SK-N-SH treated with all-trans-retinoic acid at 6 μM for 48 hours (cell line): ENCODE results near the gene TOMM34.

Experiments
- ATAC-seq: fragments of 200-7000 bp; cut with Tn5 transposase; 3 replicates; pipeline ENCODE4 v1.9.1; 2020; ENCODE audit warnings: mild to moderate bottlenecking, moderate library complexity
- BACH2 ChIP-seq: fragments of 250-450 bp; sonication (Bioruptor Pico); IDR thresholded peaks from 2 replicates; pipeline ENCODE4 v1.9.0; 2021; ENCODE audit warnings: mild to moderate bottlenecking, borderline replicate concordance
- CREB5 ChIP-seq: fragments of 250-450 bp; sonication (Bioruptor Pico); IDR thresholded peaks from 2 replicates; pipeline ENCODE4 v1.5.1; 2020; ENCODE audit warnings: low read depth, mild to moderate bottlenecking, moderate library complexity
- CSDC2 ChIP-seq: fragments of 250-450 bp; sonication (Bioruptor Pico); IDR thresholded peaks from 2 replicates; pipeline ENCODE4 v1.5.0; 2020; ENCODE audit warnings: mild to moderate bottlenecking, moderate library complexity
- CSRNP3 ChIP-seq: fragments of 250-450 bp; sonication (Bioruptor Pico); IDR thresholded peaks from 2 replicates; pipeline ENCODE4 v1.5.1; 2021; ENCODE audit warnings: mild to moderate bottlenecking, moderate library complexity
- ESRRG ChIP-seq: fragments of 250-450 bp; sonication (Bioruptor Pico); IDR thresholded peaks from 2 replicates; pipeline ENCODE4 v1.6.1; 2021; ENCODE audit warnings: mild to moderate bottlenecking
- GLIS3 ChIP-seq: fragments of 250-450 bp; sonication (Bioruptor Pico); IDR thresholded peaks from 2 replicates; pipeline ENCODE4 v1.5.0; 2020; ENCODE audit warnings: mild to moderate bottlenecking, moderate library complexity
- ISL1 ChIP-seq: fragments of 250-450 bp; sonication (Bioruptor Pico); IDR thresholded peaks from 2 replicates; pipeline ENCODE4 v2.1.2; 2022; ENCODE audit warnings: mild to moderate bottlenecking, moderate library complexity
- OSR1 ChIP-seq: fragments of 250-450 bp; sonication (Bioruptor Pico); IDR thresholded peaks from 2 replicates; pipeline ENCODE4 v1.8.0; 2022; ENCODE audit warnings: moderate library complexity, mild to moderate bottlenecking, inconsistent platforms
- POU6F1 ChIP-seq: fragments of 250-450 bp; sonication (Bioruptor Pico); IDR thresholded peaks from 2 replicates; pipeline ENCODE4 v1.8.0; 2021; ENCODE audit warnings: low read depth, mild to moderate bottlenecking, moderate library complexity, borderline replicate concordance
- RARB ChIP-seq: fragments of 250-450 bp; sonication (Bioruptor Pico); IDR thresholded peaks from 2 replicates; pipeline ENCODE4 v1.8.0; 2021; ENCODE audit warnings: mild to moderate bottlenecking, moderate library complexity
- SNAI2 ChIP-seq: fragments of 250-450 bp; sonication (Bioruptor Pico); IDR thresholded peaks from 2 replicates; pipeline ENCODE4 v1.5.0; 2020; ENCODE audit warnings: mild to moderate bottlenecking, moderate library complexity
- TCF4 ChIP-seq: fragments of 250-450 bp; sonication (Bioruptor Pico); IDR thresholded peaks from 2 replicates; pipeline ENCODE4 v1.8.0; 2021; ENCODE audit warnings: mild to moderate bottlenecking, moderate library complexity, borderline replicate concordance
- TOX ChIP-seq: fragments of 250-450 bp; sonication (Bioruptor Pico); IDR thresholded peaks from 2 replicates; pipeline ENCODE4 v1.8.0; 2021; ENCODE audit warnings: mild to moderate bottlenecking, moderate library complexity, borderline replicate concordance
- ZC3H10 ChIP-seq: fragments of 250-450 bp; sonication (Bioruptor Pico); IDR thresholded peaks from 2 replicates; pipeline ENCODE4 v1.5.1; 2021; ENCODE audit warnings: mild to moderate bottlenecking, moderate library complexity
- ZFP3 ChIP-seq: fragments of 250-450 bp; sonication (Bioruptor Pico); IDR thresholded peaks from 2 replicates; pipeline ENCODE4 v1.5.0; 2020; ENCODE audit warnings: mild to moderate bottlenecking, moderate library complexity
- ZFP30 ChIP-seq: fragments of 450-650 bp; formaldehyde crosslinking; IDR thresholded peaks from 2 replicates; pipeline ENCODE4 v1.5.0; 2022; ENCODE audit warnings: mild to moderate bottlenecking, moderate library complexity
- ZNF8 ChIP-seq: fragments of 450-650 bp; formaldehyde crosslinking; IDR thresholded peaks from 2 replicates; pipeline ENCODE4 v1.5.0; 2020; ENCODE audit warnings: mild to moderate bottlenecking, moderate library complexity
- TF ChIP-seq, protein P1 (sequence below): fragments of 250-450 bp; sonication (Bioruptor Pico); IDR thresholded peaks from 2 replicates; pipeline ENCODE4 v1.5.0; 2020; ENCODE audit warnings: mild to moderate bottlenecking, moderate library complexity

The TOMM34 gene

GRCh38 chr20:44924541-44924940 lies 35.7 kb downstream of the TOMM34 start:
- no peak for ATAC-seq
- TF ChIP-seq TOX (CRISPR knock-in tag) (no peak), ISL1 (CRISPR knock-in tag) (no peak), CSDC2 (no peak), TCF4 (CRISPR knock-in tag) (no peak), CSRNP3 (no peak), SNAI2 (no peak), BACH2 (CRISPR knock-in tag) (no peak), ESRRG (CRISPR knock-in tag) (no peak), ZNF8 (CRISPR knock-in tag) (no peak), ZC3H10 (CRISPR knock-in tag) (no peak), POU6F1 (CRISPR knock-in tag) (no peak), CREB5 (CRISPR knock-in tag) (no peak), ZFP30 (CRISPR knock-in tag) (no peak), GLIS3 (CRISPR knock-in tag) (no peak)
- TF ChIP-seq, protein P1, sequence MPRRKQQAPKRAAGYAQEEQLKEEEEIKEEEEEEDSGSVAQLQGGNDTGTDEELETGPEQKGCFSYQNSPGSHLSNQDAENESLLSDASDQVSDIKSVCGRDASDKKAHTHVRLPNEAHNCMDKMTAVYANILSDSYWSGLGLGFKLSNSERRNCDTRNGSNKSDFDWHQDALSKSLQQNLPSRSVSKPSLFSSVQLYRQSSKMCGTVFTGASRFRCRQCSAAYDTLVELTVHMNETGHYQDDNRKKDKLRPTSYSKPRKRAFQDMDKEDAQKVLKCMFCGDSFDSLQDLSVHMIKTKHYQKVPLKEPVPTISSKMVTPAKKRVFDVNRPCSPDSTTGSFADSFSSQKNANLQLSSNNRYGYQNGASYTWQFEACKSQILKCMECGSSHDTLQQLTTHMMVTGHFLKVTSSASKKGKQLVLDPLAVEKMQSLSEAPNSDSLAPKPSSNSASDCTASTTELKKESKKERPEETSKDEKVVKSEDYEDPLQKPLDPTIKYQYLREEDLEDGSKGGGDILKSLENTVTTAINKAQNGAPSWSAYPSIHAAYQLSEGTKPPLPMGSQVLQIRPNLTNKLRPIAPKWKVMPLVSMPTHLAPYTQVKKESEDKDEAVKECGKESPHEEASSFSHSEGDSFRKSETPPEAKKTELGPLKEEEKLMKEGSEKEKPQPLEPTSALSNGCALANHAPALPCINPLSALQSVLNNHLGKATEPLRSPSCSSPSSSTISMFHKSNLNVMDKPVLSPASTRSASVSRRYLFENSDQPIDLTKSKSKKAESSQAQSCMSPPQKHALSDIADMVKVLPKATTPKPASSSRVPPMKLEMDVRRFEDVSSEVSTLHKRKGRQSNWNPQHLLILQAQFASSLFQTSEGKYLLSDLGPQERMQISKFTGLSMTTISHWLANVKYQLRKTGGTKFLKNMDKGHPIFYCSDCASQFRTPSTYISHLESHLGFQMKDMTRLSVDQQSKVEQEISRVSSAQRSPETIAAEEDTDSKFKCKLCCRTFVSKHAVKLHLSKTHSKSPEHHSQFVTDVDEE (CRISPR knock-in tag): no peak
- TF ChIP-seq, all 23 proteins: peak for 0

- no peak for TF ChIP-seq CREB5 (CRISPR knock-in tag)
- TF ChIP-seq ZFP3 (CRISPR knock-in tag): no peak
- no peak for TF ChIP-seq POU6F1 (CRISPR knock-in tag)
- TF ChIP-seq TOX (CRISPR knock-in tag): no peak
- no peak for TF ChIP-seq CSDC2
- no peak for TF ChIP-seq RARB (CRISPR knock-in tag)
- TF ChIP-seq OSR1: no peak
- TF ChIP-seq ISL1 (CRISPR knock-in tag): no peak
- TF ChIP-seq BACH2 (CRISPR knock-in tag): no peak
- TF ChIP-seq, protein P1 (CRISPR knock-in tag): no peak
- no peak for TF ChIP-seq SNAI2
- no peak for ATAC-seq
Observed at GRCh38 chr20:44921447-44921846, 38.8 kb downstream of the TOMM34 start.
